Ectodermal cell (in vitro differentiated cells): ENCODE data around the gene CSNK1G1.

Source experiments
- H3K27ac ChIP-seq: 2 replicates; pipeline ENCODE4 v1.7.0; 2013; ENCODE audit warnings: mild to moderate bottlenecking, low read depth, low read length; ENCODE audit not compliant: insufficient read depth, poor library complexity, severe bottlenecking
- H3K27me3 ChIP-seq: 2 replicates; pipeline ENCODE4 v1.7.0; 2013; ENCODE audit warnings: mild to moderate bottlenecking, low read length; ENCODE audit not compliant: insufficient read depth, control insufficient read depth, poor library complexity, severe bottlenecking
- H3K36me3 ChIP-seq: one replicate; pipeline ENCODE4 v1.7.0; 2013; ENCODE audit warnings: low read length; ENCODE audit not compliant: control insufficient read depth, insufficient read depth
- H3K4me1 ChIP-seq: one replicate; pipeline ENCODE4 v1.7.0; 2013; ENCODE audit warnings: low read length; ENCODE audit not compliant: control insufficient read depth, insufficient read depth
- H3K4me3 ChIP-seq: 2 replicates; pipeline ENCODE4 v1.7.0; 2013; ENCODE audit warnings: low read depth, low read length, control low read depth; ENCODE audit not compliant: insufficient read depth
- H3K9me3 ChIP-seq: 2 replicates; pipeline ENCODE4 v1.7.0; 2013; ENCODE audit warnings: mild to moderate bottlenecking, low read length, moderate library complexity; ENCODE audit not compliant: control insufficient read depth
- WGBS, 2 experiments: methylation state at CpG; one replicate each; pipeline ENCODE4 v1.1.7; 2013; ENCODE audit warnings: missing lambda C conversion rate in 2 of 2; 5-methylcytosine and 5-hydroxymethylcytosine counted together

Gene CSNK1G1

GRCh38 chr15:64247535-64247905 lies 108.5 kb downstream of the CSNK1G1 start:
- Histone ChIP-seq H3K27ac (peak overlapping the region; percentile 38), H3K27me3 (no peaks in the 10 kb centered on the region), H3K9me3 (no peaks in the 10 kb centered on the region), H3K4me3 (no peak overlapping the region), H3K36me3 (no peaks in the 10 kb centered on the region), H3K4me1 (no peaks in the 10 kb centered on the region)

- Histone ChIP-seq H3K27me3 (no peaks in the 10 kb centered on the region), H3K36me3 (no peaks in the 10 kb centered on the region), H3K4me3 (no peak overlapping the region), H3K4me1 (no peaks in the 10 kb centered on the region), H3K27ac (no peak overlapping the region), H3K9me3 (no peaks in the 10 kb centered on the region)
- whole genome bisulfite sequencing, 2 experiments: 66 to 75% methylated on average over 7 to 8 of the region's 9 CpGs
Observed at GRCh38 chr15:64246364-64247189, 109.4 kb downstream of the CSNK1G1 start.

DNA sequence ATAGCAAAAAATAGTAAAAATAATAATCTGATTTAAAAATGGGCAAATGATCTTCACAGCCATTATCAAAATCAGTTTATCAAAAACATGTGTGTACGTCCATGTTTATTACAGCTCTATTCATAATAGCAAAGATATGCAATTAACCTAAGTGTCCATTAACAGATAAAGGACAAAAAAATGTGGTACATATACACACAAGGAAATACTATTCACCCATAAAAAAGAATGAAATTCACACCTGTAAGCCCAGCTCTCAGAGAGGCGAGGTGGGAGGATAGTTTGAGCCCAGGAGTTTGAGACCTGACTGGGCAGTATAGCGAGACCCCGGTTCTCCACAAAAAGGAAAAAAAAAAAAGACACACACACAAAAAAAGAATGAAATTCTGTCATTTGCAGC lies 110.6 kb downstream of the CSNK1G1 start:
- WGBS, 2 experiments: 88 to 93% methylated on average over 4 of the region's 4 CpGs
- H3K27me3 ChIP-seq: no peaks in the 10 kb centered on the region
- no peaks in the 10 kb centered on the region for H3K9me3 ChIP-seq
- no peaks in the 10 kb centered on the region for H3K4me1 ChIP-seq
- no peak overlapping the region for H3K4me3 ChIP-seq
- no peaks in the 10 kb centered on the region for H3K36me3 ChIP-seq
- no peak overlapping the region for H3K27ac ChIP-seq

DNA sequence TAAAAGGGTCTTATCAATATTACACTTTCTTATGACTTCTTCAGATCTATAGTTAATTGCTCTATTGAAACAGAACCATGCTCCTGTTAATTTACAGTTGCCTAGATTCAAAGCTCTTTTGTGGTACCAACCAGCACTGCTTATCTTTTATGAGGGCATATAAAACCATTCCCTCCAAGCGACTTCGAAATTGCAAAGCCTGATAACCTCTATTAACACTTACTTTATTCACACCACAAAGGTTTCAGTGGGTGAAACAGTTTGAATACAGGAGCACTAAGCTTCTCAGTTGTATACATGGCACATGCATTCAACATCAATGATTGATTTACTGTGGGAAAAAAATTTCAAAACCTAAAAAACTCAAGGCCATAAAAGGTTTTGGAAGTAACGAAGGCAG lies 118.3 kb downstream of the CSNK1G1 start:
- Histone ChIP-seq H3K4me1 (no peaks in the 10 kb centered on the region), H3K4me3 (no peak overlapping the region), H3K27ac (no peak overlapping the region), H3K36me3 (no peaks in the 10 kb centered on the region), H3K27me3 (no peaks in the 10 kb centered on the region), H3K9me3 (no peaks in the 10 kb centered on the region)
- 84 to 89% methylated on average over 3 of the region's 3 CpGs for WGBS, 2 experiments

GRCh38 chr15:64236156-64236894 lies 119.6 kb downstream of the CSNK1G1 start:
- WGBS, 2 experiments: 100% methylated on average over 1 to 2 of the region's 2 CpGs
- Histone ChIP-seq H3K4me3 (no peak overlapping the region), H3K36me3 (no peaks in the 10 kb centered on the region), H3K27me3 (no peaks in the 10 kb centered on the region), H3K9me3 (no peaks in the 10 kb centered on the region), H3K4me1 (no peaks in the 10 kb centered on the region), H3K27ac (no peak overlapping the region)

- no peak overlapping the region for H3K4me3 ChIP-seq
- H3K27me3 ChIP-seq: no peaks in the 10 kb centered on the region
- no peaks in the 10 kb centered on the region for H3K36me3 ChIP-seq
- 85 to 97% methylated on average over 2 to 4 of the region's 4 CpGs for WGBS, 2 experiments
- H3K27ac ChIP-seq: no peak overlapping the region
- H3K4me1 ChIP-seq: no peaks in the 10 kb centered on the region
- H3K9me3 ChIP-seq: no peaks in the 10 kb centered on the region
Observed at GRCh38 chr15:64235552-64235951, 120.4 kb downstream of the CSNK1G1 start.

DNA sequence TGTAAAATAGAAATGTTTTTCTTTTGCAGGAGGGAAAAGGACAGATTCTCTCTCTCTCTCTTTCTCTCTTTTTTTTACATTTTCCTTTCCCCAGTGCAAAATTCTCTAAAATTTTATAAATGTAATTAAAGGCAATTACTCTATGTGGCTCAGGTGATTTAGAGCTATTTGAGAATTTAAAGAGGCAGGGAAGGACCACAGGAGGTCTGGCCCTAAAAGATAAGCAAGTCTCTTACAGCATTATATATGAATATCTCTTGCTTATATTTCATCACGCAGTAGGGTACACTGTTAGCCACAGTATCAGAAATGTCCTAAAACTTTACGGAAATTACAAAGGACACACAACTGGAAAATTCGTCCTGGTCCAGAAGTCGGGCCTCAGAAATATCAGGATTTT lies 122.7 kb downstream of the CSNK1G1 start:
- Histone ChIP-seq H3K27me3 (no peaks in the 10 kb centered on the region), H3K4me1 (no peaks in the 10 kb centered on the region), H3K9me3 (no peaks in the 10 kb centered on the region), H3K27ac (no peak overlapping the region), H3K36me3 (no peaks in the 10 kb centered on the region), H3K4me3 (no peak overlapping the region)
- 94 to 99% methylated on average over 4 of the region's 4 CpGs for WGBS, 2 experiments

DNA sequence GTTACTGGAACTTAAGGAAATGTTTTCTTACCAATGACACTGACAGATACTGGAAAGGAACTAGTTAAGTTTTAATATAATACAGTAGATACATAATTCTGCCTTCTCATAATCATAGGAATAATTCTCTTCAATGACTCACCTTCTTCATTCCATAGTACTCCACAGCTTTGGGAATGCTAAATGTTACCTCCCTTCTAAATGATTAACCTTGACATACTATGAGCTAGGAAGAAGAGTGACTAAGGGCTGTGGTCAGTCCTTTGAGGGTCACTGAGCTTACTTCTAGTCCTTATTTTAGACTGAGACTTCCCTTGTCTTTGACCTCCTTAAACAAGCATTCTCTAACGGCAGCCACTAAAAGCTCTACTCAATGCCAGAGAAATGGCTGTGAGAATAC lies 123.6 kb downstream of the CSNK1G1 start:
- Histone ChIP-seq H3K27me3 (no peaks in the 10 kb centered on the region), H3K27ac (no peak overlapping the region), H3K9me3 (no peaks in the 10 kb centered on the region), H3K4me3 (no peak overlapping the region), H3K36me3 (no peaks in the 10 kb centered on the region), H3K4me1 (no peaks in the 10 kb centered on the region)
- 91 to 95% methylated on average over 1 of the region's 1 CpG for WGBS, 2 experiments

GRCh38 chr15:64229129-64229724 lies 126.7 kb downstream of the CSNK1G1 start:
- H3K27ac ChIP-seq: no peak overlapping the region
- H3K36me3 ChIP-seq: no peaks in the 10 kb centered on the region
- no peaks in the 10 kb centered on the region for H3K9me3 ChIP-seq
- no peak overlapping the region for H3K4me3 ChIP-seq
- H3K27me3 ChIP-seq: no peaks in the 10 kb centered on the region
- WGBS, 2 experiments: 92 to 100% methylated on average over 1 of the region's 2 CpGs
- no peaks in the 10 kb centered on the region for H3K4me1 ChIP-seq

GRCh38 chr15:64225804-64226203 lies 130.2 kb downstream of the CSNK1G1 start:
- no peak overlapping the region for H3K4me3 ChIP-seq
- WGBS, 2 experiments: 92 to 97% methylated on average over 11 of the region's 11 CpGs
- no peaks in the 10 kb centered on the region for H3K36me3 ChIP-seq
- H3K27ac ChIP-seq: no peak overlapping the region
- no peaks in the 10 kb centered on the region for H3K9me3 ChIP-seq
- no peaks in the 10 kb centered on the region for H3K27me3 ChIP-seq
- H3K4me1 ChIP-seq: no peaks in the 10 kb centered on the region
